HUES64 (cell line): Measurements from ENCODE around the gene ATXN1.

ENCODE experiments used
- H3K27ac ChIP-seq: 2 replicates; pipeline ENCODE4 v1.7.0; 2013; ENCODE audit warnings: low read depth, low read length, inconsistent platforms
- H3K27me3 ChIP-seq: 2 replicates; pipeline ENCODE4 v1.6.1; 2013; ENCODE audit warnings: mild to moderate bottlenecking, low read length; ENCODE audit not compliant: insufficient read depth
- H3K36me3 ChIP-seq: 2 replicates; pipeline ENCODE4 v1.6.1; 2013; ENCODE audit warnings: mild to moderate bottlenecking, low read length; ENCODE audit not compliant: insufficient read depth
- H3K4me1 ChIP-seq: 2 replicates; pipeline ENCODE4 v1.6.1; 2013; ENCODE audit warnings: mild to moderate bottlenecking, low read length, moderate library complexity; ENCODE audit not compliant: insufficient read depth
- H3K4me3 ChIP-seq: 2 replicates; pipeline ENCODE4 v1.5.1; 2013; ENCODE audit warnings: mild to moderate bottlenecking, low read length, moderate library complexity
- H3K9ac ChIP-seq: 2 replicates; pipeline ENCODE4 v1.6.1; 2013; ENCODE audit warnings: mild to moderate bottlenecking, low read depth, low read length
- H3K9me3 ChIP-seq: 2 replicates; pipeline ENCODE4 v1.6.1; 2013; ENCODE audit warnings: low read depth, low read length; ENCODE audit not compliant: insufficient read depth
- WGBS: fragments of 150-250, 120-280 bp; methylation state at CpG from one replicate; pipeline ENCODE4 v1.1.7; 2013; ENCODE audit warnings: missing lambda C conversion rate; 5-methylcytosine and 5-hydroxymethylcytosine counted together

ATXN1 gene

DNA sequence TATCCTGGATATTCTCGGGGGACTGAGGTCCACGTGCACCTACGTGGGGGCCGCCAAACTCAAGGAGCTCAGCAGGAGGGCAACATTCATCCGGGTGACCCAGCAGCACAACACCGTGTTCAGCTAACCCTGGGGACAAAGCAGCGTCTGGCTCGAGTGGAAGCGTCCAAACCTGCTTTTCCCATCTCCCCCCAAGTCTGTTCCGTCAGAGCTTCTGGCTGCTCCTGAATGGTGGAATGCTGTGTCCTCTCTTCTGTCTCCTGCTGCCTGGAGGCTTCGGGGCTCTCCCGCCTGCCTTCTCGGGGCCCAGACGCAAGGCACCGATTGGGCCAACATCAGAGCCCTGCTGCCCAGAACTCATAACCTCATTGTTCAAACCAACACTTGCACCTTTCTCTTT lies 466.2 kb downstream of the ATXN1 start:
- no peaks in the 10 kb centered on the region for H3K36me3 ChIP-seq
- H3K4me3 ChIP-seq, result no peak overlapping the region
- H3K9ac ChIP-seq, result no peak overlapping the region
- H3K9me3 ChIP-seq, result no peaks in the 10 kb centered on the region
- H3K27me3 ChIP-seq, result no peaks in the 10 kb centered on the region
- WGBS, result 91% methylated on average over 15 of the region's 15 CpGs
- H3K27ac ChIP-seq, result no peak overlapping the region
- H3K4me1 ChIP-seq, result 0 out of 2 replicates have a peak, but pooled peaks cover 2% of the 10 kb centered on the region

DNA sequence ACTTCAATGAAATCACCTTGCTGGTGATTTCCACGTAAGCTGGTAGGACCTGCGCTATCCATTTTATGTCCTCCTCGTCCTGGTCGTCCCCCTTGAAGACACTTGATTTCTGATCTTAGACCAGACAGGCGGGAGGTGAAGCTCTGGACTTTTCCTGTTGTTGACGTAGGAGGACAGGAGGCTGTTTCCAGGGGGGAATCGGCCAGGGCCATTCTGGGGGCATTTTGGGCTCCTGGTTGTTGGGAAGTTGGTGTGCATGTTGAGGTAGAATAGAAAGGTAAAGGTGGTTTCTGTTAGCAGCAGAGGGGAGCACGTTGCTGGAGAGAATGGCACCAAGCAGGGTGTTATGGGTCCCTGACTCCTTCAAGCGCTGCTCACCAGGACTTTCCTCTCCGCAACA lies 466.9 kb downstream of the ATXN1 start:
- Histone ChIP-seq H3K36me3 (no peaks in the 10 kb centered on the region), H3K9me3 (no peaks in the 10 kb centered on the region), H3K27me3 (no peaks in the 10 kb centered on the region), H3K9ac (no peak overlapping the region), H3K4me1 (0 out of 2 replicates have a peak, but pooled peaks cover 2% of the 10 kb centered on the region), H3K4me3 (no peak overlapping the region), H3K27ac (no peak overlapping the region)
- WGBS, result 92% methylated on average over 10 of the region's 10 CpGs

DNA sequence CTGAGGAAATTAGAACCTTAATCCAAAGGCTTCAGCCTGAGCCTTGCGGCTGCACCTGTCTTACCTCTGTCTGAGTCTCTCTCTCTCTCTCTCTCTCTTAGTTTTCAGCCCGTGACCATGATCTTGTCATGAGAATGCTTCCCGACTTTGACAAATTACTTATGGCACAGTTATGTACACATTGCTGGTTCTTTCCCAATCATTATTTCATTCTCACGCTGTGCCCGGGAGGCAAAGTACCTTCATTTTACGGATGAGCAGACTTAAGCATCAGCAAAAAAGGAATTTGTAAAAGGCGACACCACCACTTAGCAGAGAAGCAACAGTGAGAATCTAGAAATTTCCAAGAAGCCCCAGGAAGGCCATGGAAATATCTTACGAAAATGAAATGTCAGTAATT lies 468.3 kb downstream of the ATXN1 start:
- Histone ChIP-seq H3K9me3 (no peaks in the 10 kb centered on the region), H3K27me3 (no peaks in the 10 kb centered on the region), H3K27ac (no peak overlapping the region), H3K36me3 (no peaks in the 10 kb centered on the region), H3K9ac (no peak overlapping the region), H3K4me1 (0 out of 2 replicates have a peak, but pooled peaks cover 2% of the 10 kb centered on the region), H3K4me3 (no peak overlapping the region)
- 95% methylated on average over 8 of the region's 8 CpGs for WGBS

DNA sequence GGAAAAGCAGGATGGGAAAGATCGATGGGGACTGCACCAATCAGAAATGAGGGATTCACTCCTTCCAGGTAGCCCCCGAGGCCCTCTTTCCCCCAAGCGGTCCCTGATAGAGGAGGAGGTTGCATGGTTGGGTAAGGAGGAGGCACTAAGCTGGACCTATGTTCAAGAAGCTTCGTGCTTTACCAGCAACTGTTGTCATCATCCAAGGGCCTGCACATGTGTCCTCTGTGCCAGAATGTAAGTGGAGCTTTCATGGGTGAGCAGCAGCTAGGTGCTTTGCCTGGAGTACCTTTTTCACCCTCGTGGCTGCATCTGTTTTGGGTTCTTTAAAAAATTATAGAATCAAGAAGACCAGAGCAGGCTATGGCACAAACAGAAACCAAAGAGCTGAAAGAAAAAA lies 468.8 kb downstream of the ATXN1 start:
- Histone ChIP-seq H3K9ac (no peak overlapping the region), H3K9me3 (no peaks in the 10 kb centered on the region), H3K36me3 (no peaks in the 10 kb centered on the region), H3K27ac (no peak overlapping the region), H3K27me3 (no peaks in the 10 kb centered on the region), H3K4me1 (0 out of 2 replicates have a peak, but pooled peaks cover 2% of the 10 kb centered on the region), H3K4me3 (no peak overlapping the region)
- 91% methylated on average over 5 of the region's 5 CpGs for WGBS

DNA sequence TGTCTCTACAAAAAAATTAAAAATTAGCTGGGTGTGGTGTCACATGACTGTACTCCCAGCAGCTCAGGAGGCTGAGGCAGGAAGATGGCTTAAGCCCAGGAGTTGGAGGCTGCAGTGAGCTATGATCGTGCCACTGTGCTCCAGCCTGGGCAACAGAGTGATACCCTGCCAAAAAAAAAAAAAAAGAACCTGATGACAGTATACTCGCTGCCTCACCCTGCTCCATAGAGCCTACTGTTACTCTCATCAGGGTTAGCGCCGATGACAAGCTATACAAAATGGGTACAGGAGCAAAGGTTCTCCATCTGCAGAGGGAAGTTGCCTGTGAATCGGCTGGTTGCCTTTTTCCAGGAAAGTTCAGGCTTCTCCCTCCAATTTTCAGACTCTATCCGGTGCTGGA lies 469.5 kb downstream of the ATXN1 start:
- Histone ChIP-seq H3K4me1 (0 out of 2 replicates have a peak, but pooled peaks cover 2% of the 10 kb centered on the region), H3K27ac (no peak overlapping the region), H3K27me3 (no peaks in the 10 kb centered on the region), H3K9me3 (no peaks in the 10 kb centered on the region), H3K36me3 (no peaks in the 10 kb centered on the region), H3K9ac (no peak overlapping the region), H3K4me3 (no peak overlapping the region)
- 94% methylated on average over 6 of the region's 6 CpGs for WGBS

DNA sequence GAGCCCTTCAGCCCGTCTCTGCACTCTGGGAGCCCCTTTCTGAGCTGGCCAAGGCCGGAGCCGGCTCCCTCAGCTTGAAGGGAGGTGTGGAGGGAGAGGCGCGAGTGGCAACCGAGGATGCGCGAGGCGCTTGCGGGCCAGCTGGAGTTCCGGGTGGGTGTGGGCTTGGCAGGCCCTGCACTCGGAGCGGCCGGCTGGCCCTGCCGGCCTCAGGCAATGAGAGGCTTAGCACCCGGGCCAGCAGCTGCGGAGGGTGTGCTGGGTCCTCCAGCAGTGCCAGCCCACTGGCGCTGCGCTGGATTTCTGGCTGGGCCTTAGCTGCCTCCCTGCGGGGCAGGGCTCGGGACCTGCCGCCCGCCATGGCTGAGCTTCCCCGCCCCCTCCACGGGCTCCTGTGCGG lies 473.1 kb downstream of the ATXN1 start:
- Histone ChIP-seq H3K9me3 (no peaks in the 10 kb centered on the region), H3K4me1 (peaks cover 2% of the 10 kb centered on the region; the same call in 1 of the 2 replicates), H3K36me3 (no peaks in the 10 kb centered on the region), H3K4me3 (no peak overlapping the region), H3K27me3 (no peaks in the 10 kb centered on the region), H3K27ac (no peak overlapping the region), H3K9ac (no peak overlapping the region)
- WGBS, result 93% methylated on average over 26 of the region's 26 CpGs

DNA sequence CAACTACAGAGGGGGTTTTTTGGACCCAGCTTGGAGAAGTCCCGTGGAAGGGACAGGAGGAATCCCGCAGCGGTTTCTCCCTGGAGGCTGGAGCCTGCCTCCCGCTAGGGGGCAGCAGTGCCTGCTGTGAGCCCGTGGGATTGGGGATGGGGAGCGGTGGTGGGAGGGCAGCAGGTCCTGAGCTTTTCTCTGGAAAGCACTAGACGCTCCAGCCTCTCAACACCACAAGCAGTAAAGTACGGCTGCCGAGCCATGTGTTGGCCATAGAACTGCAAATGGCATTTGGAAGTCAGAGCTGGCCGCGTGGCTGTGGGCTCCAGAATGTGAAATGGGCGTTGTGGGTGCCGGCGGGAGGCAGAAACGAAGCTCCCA lies 475.1 kb downstream of the ATXN1 start:
- WGBS, result 47% methylated on average over 13 of the region's 15 CpGs
- peaks cover 2% of the 10 kb centered on the region; the same call in 1 of the 2 replicates for H3K4me1 ChIP-seq
- H3K9me3 ChIP-seq, result no peaks in the 10 kb centered on the region
- H3K9ac ChIP-seq, result no peak overlapping the region
- no peaks in the 10 kb centered on the region for H3K36me3 ChIP-seq
- no peak overlapping the region for H3K27ac ChIP-seq
- no peaks in the 10 kb centered on the region for H3K27me3 ChIP-seq
- peak overlapping the region; percentile 21; the same call in 1 of the 2 replicates for H3K4me3 ChIP-seq

DNA sequence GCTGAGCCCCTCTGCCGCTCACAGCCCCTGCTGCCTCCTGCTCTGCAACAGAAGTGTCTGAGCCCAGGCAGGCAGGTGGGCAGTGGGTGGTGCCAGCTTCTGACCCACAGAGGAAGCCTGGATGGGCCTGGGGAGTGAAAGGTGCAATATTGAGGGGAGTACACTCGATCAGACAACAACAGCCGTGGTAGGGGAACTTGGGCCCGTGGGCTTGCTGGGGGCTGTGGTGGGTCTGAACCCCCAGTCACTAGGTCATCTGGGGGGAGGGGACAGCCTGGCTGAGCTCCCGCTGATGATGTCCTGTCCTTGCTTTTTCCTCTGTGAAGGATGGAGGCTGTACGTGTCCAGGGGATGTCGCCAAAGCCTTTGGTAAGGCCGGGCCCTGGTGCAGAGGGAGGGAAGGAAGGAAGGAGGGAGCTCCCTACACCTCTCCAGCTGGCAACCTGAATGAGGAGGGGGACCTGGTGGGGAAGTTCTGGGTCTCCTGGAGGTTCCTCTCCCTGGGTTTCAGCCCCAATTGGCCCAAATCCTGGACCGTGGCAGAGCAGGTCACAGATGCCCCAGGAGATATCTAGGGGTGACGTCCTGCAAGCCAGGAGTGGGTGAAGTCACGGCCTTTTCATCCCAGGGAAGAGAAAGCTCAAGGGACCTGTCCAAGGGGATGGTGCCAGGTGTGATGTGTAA lies 475.7 kb downstream of the ATXN1 start:
- no peak overlapping the region for H3K4me3 ChIP-seq
- H3K27me3 ChIP-seq, result no peaks in the 10 kb centered on the region
- H3K9me3 ChIP-seq, result no peaks in the 10 kb centered on the region
- H3K4me1 ChIP-seq, result peaks cover under 1% of the 10 kb centered on the region; the same call in 1 of the 2 replicates
- no peaks in the 10 kb centered on the region for H3K36me3 ChIP-seq
- 87% methylated on average over 9 of the region's 11 CpGs for WGBS
- H3K9ac ChIP-seq, result no peak overlapping the region
- no peak overlapping the region for H3K27ac ChIP-seq

DNA sequence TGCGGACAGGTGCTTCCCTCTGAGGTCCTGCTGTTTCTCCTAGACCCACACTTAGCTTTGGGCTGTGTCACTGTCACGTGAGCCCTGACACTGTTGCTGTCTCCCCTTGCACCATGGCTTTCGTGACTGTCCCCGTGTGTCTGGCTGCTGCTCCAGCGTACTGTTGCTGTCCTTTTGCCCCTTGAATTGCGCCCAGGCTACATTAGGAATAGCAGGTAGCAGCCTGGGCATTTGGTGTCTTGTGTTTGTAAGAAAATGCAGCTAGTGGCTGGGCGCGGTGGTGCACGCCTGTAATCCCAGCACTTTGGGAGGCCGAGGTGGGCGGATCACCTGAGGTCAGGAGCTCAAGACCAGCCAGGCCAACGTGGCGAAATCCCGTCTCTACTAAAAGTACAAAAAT lies 476.8 kb downstream of the ATXN1 start:
- no peak overlapping the region for H3K27ac ChIP-seq
- no peaks in the 10 kb centered on the region for H3K36me3 ChIP-seq
- no peak overlapping the region for H3K9ac ChIP-seq
- H3K4me3 ChIP-seq, result no peak overlapping the region
- no peaks in the 10 kb centered on the region for H3K27me3 ChIP-seq
- H3K4me1 ChIP-seq, result no peaks in the 10 kb centered on the region; the same call in 1 of the 2 replicates
- WGBS, result 93% methylated on average over 14 of the region's 14 CpGs
- no peaks in the 10 kb centered on the region for H3K9me3 ChIP-seq

DNA sequence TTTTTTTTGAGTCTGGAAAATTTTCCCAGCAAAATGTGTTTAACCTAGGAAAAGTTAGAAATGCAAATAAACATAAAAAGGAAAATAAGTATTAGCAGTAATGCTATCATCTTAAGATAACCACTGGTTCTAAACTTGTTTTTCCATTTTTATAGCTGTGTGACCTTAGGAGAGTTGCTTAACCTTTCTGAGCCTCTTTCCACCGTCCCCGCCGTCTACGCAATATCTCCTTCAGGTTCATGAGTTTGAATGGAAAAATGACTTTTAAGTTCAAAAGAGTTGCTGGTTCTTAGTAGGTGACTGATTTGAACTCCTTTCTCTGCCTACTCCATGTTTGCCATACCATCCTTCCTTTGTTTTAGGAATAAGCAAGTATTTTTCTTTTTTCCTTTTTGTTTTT lies 478.9 kb downstream of the ATXN1 start:
- Histone ChIP-seq H3K9ac (no peak overlapping the region), H3K4me1 (peaks cover 6% of the 10 kb centered on the region), H3K9me3 (no peaks in the 10 kb centered on the region), H3K27me3 (no peaks in the 10 kb centered on the region), H3K27ac (no peak overlapping the region), H3K4me3 (no peak overlapping the region), H3K36me3 (no peaks in the 10 kb centered on the region)
- 97% methylated on average over 4 of the region's 4 CpGs for WGBS

DNA sequence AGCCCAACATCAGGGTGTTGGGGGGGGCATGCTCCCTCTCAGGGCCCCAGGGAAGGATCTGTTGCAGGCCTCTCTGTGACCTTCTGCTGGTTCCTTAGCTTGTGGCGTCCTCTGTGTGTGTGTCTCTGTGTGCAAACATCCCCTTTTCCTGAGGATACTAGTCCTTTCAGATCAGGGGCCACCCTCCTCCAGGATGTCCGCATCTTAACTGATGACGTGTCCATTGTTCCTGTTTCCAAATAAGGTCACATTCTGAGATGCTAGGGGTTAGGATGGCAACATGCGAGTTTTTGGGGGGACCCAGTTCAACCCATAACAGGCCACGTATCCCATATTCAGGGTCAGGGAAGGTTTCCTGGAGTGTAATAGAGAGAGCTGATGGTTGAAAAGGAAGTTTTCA lies 482.0 kb downstream of the ATXN1 start:
- no peaks in the 10 kb centered on the region for H3K9me3 ChIP-seq
- H3K27me3 ChIP-seq, result no peaks in the 10 kb centered on the region
- no peak overlapping the region for H3K4me3 ChIP-seq
- H3K27ac ChIP-seq, result no peak overlapping the region
- WGBS, result 92% methylated on average over 5 of the region's 5 CpGs
- H3K36me3 ChIP-seq, result no peaks in the 10 kb centered on the region
- peaks cover 8% of the 10 kb centered on the region; the same call in 1 of the 2 replicates for H3K4me1 ChIP-seq
- no peak overlapping the region for H3K9ac ChIP-seq

DNA sequence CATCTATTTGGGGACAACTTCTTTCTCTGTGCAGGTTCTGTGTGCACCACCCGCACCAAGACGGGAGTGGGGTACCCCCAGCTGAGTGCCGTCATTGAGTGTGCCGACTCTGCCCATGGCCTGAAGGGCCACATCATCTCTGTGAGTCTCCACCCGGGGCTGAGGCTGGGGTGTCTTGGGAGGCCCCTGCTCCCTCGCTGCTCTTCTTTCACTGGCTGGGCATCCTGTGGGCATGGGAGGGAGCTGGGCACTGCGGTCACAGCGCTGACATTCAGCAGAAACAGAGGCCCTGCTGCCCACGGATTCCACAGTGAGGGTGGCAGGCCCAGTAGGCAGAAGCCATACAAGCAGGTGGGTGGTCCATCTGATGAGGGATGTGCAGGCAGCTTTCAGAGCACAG lies 482.5 kb downstream of the ATXN1 start:
- 90% methylated on average over 9 of the region's 9 CpGs for WGBS
- H3K27ac ChIP-seq, result no peak overlapping the region
- H3K27me3 ChIP-seq, result no peaks in the 10 kb centered on the region
- peaks cover 8% of the 10 kb centered on the region; the same call in 1 of the 2 replicates for H3K4me1 ChIP-seq
- no peaks in the 10 kb centered on the region for H3K9me3 ChIP-seq
- H3K36me3 ChIP-seq, result no peaks in the 10 kb centered on the region
- H3K4me3 ChIP-seq, result no peak overlapping the region
- no peak overlapping the region for H3K9ac ChIP-seq
